Testis (tissue), 3 donors: ENCODE measurements around the gene LRRC42. TPM values are rescaled to one million over a fixed set of nuclear protein-coding genes. Genes with fewer than 3 reads are reported as not detected.

Experiments
- DNase-seq: peaks from one replicate; pipeline ENCODE4 v3.0.0-alpha.2; 2019
- H3K27ac ChIP-seq, 2 donors: fragments of 200-600 bp; sonication (generic); one replicate each; pipeline ENCODE4 v1.5.1; 2019
- H3K27me3 ChIP-seq: fragments of 200-600 bp; sonication (generic); one replicate; pipeline ENCODE4 v1.5.1; 2019
- H3K36me3 ChIP-seq: fragments of 200-600 bp; sonication (generic); one replicate; pipeline ENCODE4 v1.5.1; 2017; ENCODE audit warnings: low read depth; ENCODE audit errors: missing control alignments
- H3K4me1 ChIP-seq: fragments of 200-600 bp; sonication (generic); one replicate; pipeline ENCODE4 v1.5.1; 2019
- H3K4me3 ChIP-seq, 2 donors: fragments of 200-600 bp; sonication (generic); one replicate each; pipeline ENCODE4 v1.5.1; 2017 to 2019
- H3K9me3 ChIP-seq: fragments of 200-600 bp; sonication (generic); one replicate; pipeline ENCODE4 v1.5.1; 2017
- POLR2A ChIP-seq: fragments of 450-650 bp; IDR thresholded peaks from one replicate; pipeline ENCODE4 v1.6.1; 2017; ENCODE audit warnings: antibody characterized with exemption, mild to moderate bottlenecking, moderate library complexity
- WGBS, 2 donors: methylation state at CpG; one replicate each; pipeline ENCODE4 v1.1.5; 2018; 5-methylcytosine and 5-hydroxymethylcytosine counted together
- intact Hi-C: fragments of 100-400 bp; cut with DNase I; formaldehyde crosslinking; loops from one replicate; pipeline ENCODE4 v1.15.1; 2023; ENCODE audit warnings: low total_unique reads
- polyA plus RNA-seq: library from polyadenylated mRNA; stranded (reverse); fragments of 350-450 nt; fragmentation: Illumina TruSeq; extraction: RNeasy Lipid Tissue Mini Kit (QIAGEN cat#74804); gene quantifications from one replicate; pipeline ENCODE4 v1.2.3, GENCODE V29; 2014; ENCODE audit warnings: low read depth, low replicate concordance; ENCODE audit not compliant: insufficient read depth
- total RNA-seq, 2 donors: library from RNA; depleted of rRNA; stranded (reverse); fragments of >200 nt; gene quantifications; one replicate each; pipeline ENCODE4 v1.2.3, GENCODE V29; 2016
- TF ChIP-seq, protein P1 (sequence below), 3 experiments: fragments of 450-650 bp in 2 of 3; fragments of 200-600 bp in 1 of 3; sonication (generic) in 1 of 3; IDR thresholded peaks; one replicate each; pipeline ENCODE4 v1.5.1; 2016 to 2019; ENCODE audit warnings: antibody characterized with exemption in 3 of 3, mild to moderate bottlenecking in 2 of 3, moderate library complexity in 1 of 3

LRRC42 gene
- total and polyA plus RNA-seq, 3 donors from 2014 or later: 37.8 to 42.8 (median 41.2) TPM

DNA sequence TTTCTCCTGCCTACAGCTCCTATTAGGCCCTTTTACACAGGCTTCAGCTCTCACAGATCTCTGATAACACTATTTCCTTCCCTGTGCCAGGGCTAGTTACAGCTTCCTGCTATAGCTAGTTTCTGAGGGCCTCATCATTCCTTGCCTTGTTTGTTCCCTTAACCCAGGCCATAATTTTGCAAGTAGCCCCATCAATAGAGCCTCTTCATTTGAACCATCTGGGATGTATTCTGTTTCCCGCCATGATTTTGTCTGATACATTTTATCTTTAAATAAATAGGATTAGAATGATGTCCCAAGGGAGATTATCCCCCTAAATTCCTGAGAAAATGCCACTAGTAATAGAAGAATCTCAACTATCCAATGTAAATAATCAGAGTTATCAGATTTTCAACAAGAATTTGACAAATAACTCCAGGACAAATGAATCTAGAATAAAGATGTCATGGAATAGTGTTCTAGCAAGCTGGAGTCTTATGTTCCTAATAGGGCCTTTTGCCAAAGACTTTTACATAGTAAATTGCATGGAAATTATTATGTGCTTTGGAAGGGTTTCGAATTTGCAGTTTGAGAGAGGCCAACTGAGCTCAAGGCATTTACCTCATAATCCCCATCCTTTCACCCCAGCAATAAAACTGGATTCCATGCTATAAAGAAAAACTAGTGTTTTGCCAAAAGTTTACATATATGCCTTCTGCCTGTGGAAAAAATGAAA, 16.7 kb upstream of the LRRC42 start:
- intact Hi-C loops: no loop called here

GRCh38 chr1:53930932-53931331, 15.2 kb upstream of the LRRC42 start:
- H3K4me3 ChIP-seq: no peak overlapping the region
- H3K4me1 ChIP-seq: no peaks in the 10 kb centered on the region
- H3K27me3 ChIP-seq: no peaks in the 10 kb centered on the region
- no peak overlapping the region for H3K27ac ChIP-seq
- H3K36me3 ChIP-seq: no peaks in the 10 kb centered on the region
- DNase-seq: no peak
- H3K9me3 ChIP-seq: no peaks in the 10 kb centered on the region
- intact Hi-C loops: no loop called here
- 81 to 88% methylated on average over 3 of the region's 3 CpGs for WGBS, 2 donors
- TF ChIP-seq POLR2A: no peak
- TF ChIP-seq, protein P1, sequence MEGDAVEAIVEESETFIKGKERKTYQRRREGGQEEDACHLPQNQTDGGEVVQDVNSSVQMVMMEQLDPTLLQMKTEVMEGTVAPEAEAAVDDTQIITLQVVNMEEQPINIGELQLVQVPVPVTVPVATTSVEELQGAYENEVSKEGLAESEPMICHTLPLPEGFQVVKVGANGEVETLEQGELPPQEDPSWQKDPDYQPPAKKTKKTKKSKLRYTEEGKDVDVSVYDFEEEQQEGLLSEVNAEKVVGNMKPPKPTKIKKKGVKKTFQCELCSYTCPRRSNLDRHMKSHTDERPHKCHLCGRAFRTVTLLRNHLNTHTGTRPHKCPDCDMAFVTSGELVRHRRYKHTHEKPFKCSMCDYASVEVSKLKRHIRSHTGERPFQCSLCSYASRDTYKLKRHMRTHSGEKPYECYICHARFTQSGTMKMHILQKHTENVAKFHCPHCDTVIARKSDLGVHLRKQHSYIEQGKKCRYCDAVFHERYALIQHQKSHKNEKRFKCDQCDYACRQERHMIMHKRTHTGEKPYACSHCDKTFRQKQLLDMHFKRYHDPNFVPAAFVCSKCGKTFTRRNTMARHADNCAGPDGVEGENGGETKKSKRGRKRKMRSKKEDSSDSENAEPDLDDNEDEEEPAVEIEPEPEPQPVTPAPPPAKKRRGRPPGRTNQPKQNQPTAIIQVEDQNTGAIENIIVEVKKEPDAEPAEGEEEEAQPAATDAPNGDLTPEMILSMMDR (IDR thresholded peaks at IDR 0.05): no peak

More for the DNA sequence above, 16.7 kb upstream of the LRRC42 start:
- no peak for DNase-seq
- Histone ChIP-seq H3K36me3 (no peaks in the 10 kb centered on the region), H3K4me3 (no peak overlapping the region), H3K27ac (no peak overlapping the region), H3K27me3 (no peaks in the 10 kb centered on the region), H3K9me3 (no peaks in the 10 kb centered on the region), H3K4me1 (no peaks in the 10 kb centered on the region)
- WGBS, 2 donors: 97 to 98% methylated on average over 2 of the region's 2 CpGs
- TF ChIP-seq, protein P1 (IDR thresholded peaks at IDR 0.05): no peak
- TF ChIP-seq POLR2A: no peak

GRCh38 chr1:53931523-53931922, 14.6 kb upstream of the LRRC42 start:
- 97% methylated on average over 2 of the region's 2 CpGs for WGBS, 2 donors

DNA sequence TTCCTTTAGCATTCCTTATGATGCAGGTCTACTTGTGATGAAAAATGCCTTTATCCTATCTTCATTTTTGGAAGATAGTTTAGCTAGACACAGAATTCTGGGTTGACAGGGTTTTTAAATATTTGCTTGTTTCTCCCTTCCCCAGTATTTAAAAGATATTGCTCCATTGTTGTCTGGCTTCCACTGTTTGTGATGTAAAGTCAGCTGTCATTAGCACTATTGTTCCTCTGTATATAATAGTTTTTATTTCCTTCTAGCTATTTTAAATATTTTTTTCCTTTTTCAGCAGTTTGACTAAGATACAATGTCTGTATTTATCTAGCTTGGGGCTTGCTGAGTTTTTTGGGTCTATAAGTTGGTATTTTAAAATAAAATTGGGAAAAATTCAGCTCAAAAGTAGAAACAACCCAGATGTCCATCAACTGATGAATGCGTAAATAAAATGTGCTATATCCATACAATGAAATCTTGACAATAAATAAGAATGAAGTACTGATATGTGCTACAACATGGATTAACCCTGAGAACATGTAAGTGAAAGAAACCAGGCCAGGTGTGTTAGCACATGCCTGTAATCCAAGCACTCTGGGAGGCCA, 11.9 kb upstream of the LRRC42 start:
- no peaks in the 10 kb centered on the region for H3K27me3 ChIP-seq
- H3K4me1 ChIP-seq: no peaks in the 10 kb centered on the region
- H3K36me3 ChIP-seq: no peaks in the 10 kb centered on the region
- H3K27ac ChIP-seq: no peak overlapping the region
- H3K4me3 ChIP-seq: no peak overlapping the region
- DNase-seq: no peak
- no peaks in the 10 kb centered on the region for H3K9me3 ChIP-seq
- no peak for TF ChIP-seq POLR2A
- TF ChIP-seq, protein P1 (IDR thresholded peaks at IDR 0.05): no peak
- WGBS, 2 donors: 95% methylated on average over 1 of the region's 1 CpG
- intact Hi-C loops: no loop called here

More at GRCh38 chr1:53931523-53931922, 14.6 kb upstream of the LRRC42 start:
- H3K27ac ChIP-seq: no peak overlapping the region
- intact Hi-C loops: no loop called here
- H3K27me3 ChIP-seq: no peaks in the 10 kb centered on the region
- H3K36me3 ChIP-seq: no peaks in the 10 kb centered on the region
- H3K9me3 ChIP-seq: no peaks in the 10 kb centered on the region
- H3K4me3 ChIP-seq: no peak overlapping the region
- no peaks in the 10 kb centered on the region for H3K4me1 ChIP-seq
- no peak for TF ChIP-seq POLR2A
- TF ChIP-seq, protein P1 (IDR thresholded peaks at IDR 0.05): no peak
- DNase-seq: no peak
